Sigmoid colon (tissue), 4 donors: ENCODE results near the gene FOXRED2.

Source experiments
- POLR2A ChIP-seq, 2 donors: fragments of 450-650 bp; IDR thresholded peaks; one replicate each; pipeline ENCODE4 v1.6.1; 2016; ENCODE audit warnings: antibody characterized with exemption in 2 of 2, mild to moderate bottlenecking in 2 of 2, moderate library complexity in 2 of 2
- POLR2AphosphoS5 ChIP-seq, 4 donors: sonication (generic); formaldehyde crosslinking; IDR thresholded peaks; one replicate each; pipeline ENCODE4 v1.6.1; 2017; ENCODE audit warnings: antibody characterized with exemption in 4 of 4
- TF ChIP-seq, protein P1 (sequence below), 4 experiments: fragments of 450-650 bp in 3 of 4; fragments of 200-600 bp in 1 of 4; IDR thresholded peaks; one replicate each; pipeline ENCODE4 v1.5.1; 2016 to 2019; ENCODE audit warnings: antibody characterized with exemption in 4 of 4, mild to moderate bottlenecking in 3 of 4, moderate library complexity in 2 of 4

DNA sequence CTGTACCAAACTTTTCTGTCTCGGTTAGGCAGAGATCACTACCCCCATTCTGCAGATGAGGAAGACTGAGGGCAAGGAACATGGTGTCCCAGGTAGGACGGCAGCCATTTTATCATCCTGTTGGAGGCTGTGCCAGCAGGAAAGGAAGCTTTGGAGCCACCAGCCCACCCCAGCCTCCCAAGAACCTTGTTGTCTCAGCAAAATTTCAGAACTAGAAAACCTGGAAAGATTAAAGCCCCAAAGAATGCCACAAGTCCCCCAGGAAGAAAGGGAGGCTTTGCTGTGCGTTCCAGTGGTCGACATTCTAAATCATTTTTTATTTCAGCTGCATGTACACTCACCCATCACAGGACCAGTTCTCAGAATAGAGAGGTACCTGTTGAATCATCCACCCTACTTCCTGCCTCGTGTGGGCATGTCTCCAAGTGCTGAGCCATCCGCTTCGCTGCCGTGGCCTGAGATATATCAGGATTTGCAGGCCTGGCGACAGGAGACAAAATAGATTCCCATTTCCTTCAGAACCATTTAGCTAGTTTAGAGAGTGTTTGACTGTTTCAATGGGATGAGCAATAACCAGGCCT lies 35.1 kb upstream of the FOXRED2 start:
- TF ChIP-seq, protein P1, sequence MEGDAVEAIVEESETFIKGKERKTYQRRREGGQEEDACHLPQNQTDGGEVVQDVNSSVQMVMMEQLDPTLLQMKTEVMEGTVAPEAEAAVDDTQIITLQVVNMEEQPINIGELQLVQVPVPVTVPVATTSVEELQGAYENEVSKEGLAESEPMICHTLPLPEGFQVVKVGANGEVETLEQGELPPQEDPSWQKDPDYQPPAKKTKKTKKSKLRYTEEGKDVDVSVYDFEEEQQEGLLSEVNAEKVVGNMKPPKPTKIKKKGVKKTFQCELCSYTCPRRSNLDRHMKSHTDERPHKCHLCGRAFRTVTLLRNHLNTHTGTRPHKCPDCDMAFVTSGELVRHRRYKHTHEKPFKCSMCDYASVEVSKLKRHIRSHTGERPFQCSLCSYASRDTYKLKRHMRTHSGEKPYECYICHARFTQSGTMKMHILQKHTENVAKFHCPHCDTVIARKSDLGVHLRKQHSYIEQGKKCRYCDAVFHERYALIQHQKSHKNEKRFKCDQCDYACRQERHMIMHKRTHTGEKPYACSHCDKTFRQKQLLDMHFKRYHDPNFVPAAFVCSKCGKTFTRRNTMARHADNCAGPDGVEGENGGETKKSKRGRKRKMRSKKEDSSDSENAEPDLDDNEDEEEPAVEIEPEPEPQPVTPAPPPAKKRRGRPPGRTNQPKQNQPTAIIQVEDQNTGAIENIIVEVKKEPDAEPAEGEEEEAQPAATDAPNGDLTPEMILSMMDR (IDR thresholded peaks at IDR 0.05), result no peak
- no peak for TF ChIP-seq POLR2A (IDR thresholded peaks at IDR 0.05)
- no peak for TF ChIP-seq POLR2AphosphoS5 (IDR thresholded peaks at IDR 0.05)
